Breast epithelium (tissue), 3 donors: ENCODE data around the gene SLC2A4.

ENCODE experiments used
- CTCF ChIP-seq, 3 donors: fragments of 450-650 bp; IDR thresholded peaks; one replicate each; pipeline ENCODE4 v1.5.1; 2016 to 2017; ENCODE audit warnings: antibody characterized with exemption in 3 of 3, mild to moderate bottlenecking in 3 of 3, moderate library complexity in 3 of 3
- POLR2A ChIP-seq: fragments of 450-650 bp; IDR thresholded peaks from one replicate; pipeline ENCODE4 v1.6.1; 2016; ENCODE audit warnings: antibody characterized with exemption, mild to moderate bottlenecking, moderate library complexity
- POLR2AphosphoS5 ChIP-seq, 3 donors: sonication (generic); formaldehyde crosslinking; IDR thresholded peaks; one replicate each; pipeline ENCODE4 v1.6.1; 2017; ENCODE audit warnings: antibody characterized with exemption in 3 of 3

DNA sequence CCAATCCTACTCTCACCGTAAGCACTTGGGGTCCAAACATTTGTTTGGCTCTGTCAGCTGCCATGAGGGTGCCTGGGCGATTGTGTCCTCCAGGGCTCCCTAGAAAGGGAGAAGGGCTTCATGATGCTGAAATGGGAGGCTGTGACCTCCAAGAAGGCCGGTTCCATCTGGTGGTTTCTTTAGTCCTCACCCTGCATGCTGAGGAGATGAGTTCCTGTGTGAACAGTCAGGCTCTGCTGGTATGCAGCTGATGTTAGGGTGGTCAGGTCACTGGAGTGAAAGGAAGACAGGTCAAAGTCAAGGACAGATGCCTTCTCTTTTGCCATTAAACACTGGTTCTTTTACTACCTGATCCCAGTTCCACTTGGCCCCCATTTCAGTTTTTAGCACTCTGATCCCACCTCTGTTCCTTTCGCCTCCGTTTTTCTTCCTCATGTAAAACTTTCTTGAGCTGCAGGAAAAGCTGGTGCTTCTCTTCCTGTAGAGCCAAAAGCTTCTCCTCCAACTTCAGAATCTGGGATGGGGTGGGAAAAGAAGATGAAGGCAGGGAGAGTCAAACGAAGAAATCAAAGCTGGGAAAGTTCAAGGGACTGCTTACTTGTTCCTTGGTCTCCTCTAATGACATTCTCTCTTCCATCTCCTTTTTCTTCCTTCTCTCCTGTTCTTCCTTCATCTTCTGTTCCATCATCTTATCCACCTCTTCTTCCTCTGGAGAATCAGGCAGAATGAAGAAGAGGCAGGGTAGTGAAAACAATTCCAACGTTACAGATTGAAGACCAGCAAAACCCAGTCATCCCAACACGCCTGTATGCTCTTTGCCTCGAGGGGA lies 32.6 kb downstream of the SLC2A4 start:
- no peak for TF ChIP-seq CTCF (IDR thresholded peaks at IDR 0.05)
- TF ChIP-seq POLR2A: no peak
- no peak for TF ChIP-seq POLR2AphosphoS5 (IDR thresholded peaks at IDR 0.05)
